Airway epithelial cell (primary cell): ENCODE results near the gene PLA2G12A. TPM values are rescaled to one million over a fixed set of nuclear protein-coding genes. Genes with fewer than 3 reads are reported as not detected.

Source experiments
- total RNA-seq: library from RNA; depleted of rRNA; stranded (reverse); fragments of >200 nt; gene quantifications from 2 replicates; pipeline ENCODE4 v1.2.3, GENCODE V29; 2015

The PLA2G12A gene
- total RNA-seq = 34.5 and 41.5 TPM in 2 replicates

DNA sequence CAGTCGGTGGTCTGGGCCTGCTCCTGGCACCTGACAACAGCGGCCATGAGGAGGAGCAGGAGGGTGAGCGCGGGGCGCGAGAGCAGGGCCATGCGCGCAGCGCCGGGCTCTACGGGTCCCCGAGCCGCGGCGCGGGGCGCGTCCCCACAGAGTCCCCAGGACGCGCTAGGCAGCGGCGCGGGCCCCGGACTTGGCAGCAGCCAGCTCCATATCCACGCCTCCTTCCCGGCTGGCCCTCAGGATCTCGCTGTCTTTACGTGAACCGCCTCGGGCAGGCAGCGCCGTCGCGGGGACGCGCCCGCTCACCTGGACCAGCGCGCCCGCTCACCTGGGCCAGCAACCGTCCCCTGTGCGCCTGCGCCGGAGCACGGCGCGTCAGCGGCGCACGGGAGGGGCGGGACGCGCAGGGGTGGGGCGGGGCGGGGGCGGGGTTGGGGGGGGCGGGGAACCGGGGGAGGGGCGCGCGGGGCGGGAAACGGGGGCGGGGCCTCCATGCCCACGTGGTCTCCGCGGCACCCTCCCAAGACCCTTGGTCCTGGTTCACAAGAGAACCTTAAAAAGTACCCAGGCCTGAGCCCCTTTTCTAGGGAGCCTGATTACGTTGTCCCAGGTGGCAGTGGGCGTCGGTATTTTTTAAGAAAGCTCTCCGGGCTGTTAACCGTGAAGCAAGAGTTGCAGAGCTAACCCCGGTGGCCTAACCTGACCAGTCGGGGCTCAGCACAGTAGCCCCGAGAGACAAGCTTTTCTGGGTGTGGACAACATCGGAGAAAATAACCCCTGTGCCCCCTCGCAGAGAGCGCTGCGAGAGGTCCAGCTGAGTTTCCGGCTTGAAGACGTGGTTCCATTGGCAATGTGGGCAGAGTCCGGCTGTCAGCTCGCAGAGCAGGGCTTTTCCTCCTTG is at the start of gene PLA2G12A:
Gene PLA2G12A, minus strand, starts transcription at position 353 of the 901 bp plus-strand sequence. Its CDS starts 261 bp downstream, at position 92.

DNA sequence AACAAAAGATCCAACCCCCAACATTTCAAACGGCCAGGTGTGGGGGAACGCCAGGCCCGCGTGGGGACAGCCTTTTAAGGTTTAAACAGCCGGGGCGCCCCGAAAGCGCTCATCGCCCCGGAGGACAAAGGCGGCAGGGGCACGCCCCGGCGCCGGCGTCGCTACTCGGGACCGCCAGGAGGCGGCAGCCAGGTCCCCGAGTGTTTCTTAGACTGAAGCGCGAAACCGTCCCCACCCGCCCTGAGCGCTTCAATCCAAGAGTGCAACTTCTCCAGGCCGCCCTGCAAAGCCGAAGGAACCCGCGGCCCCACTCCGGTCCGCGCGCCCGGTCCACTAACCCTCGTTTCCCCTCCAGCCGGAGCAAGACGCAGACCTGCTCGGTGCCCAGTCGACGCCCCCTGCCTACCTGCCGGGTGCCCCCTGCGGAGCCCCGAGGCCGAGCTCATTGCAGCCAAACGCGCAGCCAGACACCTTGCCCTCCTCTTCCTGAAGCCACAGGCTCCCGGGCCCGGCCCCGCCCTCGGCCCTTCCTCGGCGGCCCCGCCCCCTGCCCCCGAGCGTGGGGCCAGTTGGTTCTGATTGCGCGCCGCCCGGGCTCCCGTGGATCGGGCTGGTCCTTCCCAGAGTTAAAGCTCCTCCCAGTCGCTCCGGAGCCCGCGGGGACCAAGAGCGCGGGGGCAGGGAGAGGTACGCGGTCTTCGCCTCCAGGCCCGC is 26.8 kb downstream of the PLA2G12A start, which contains the start of gene CASP6:
Gene CASP6, minus strand, starts transcription at position 496 of the 714 bp plus-strand sequence. Its CDS starts 50 bp downstream, at position 446.

Other genes with a start within 250 kb of the PLA2G12A start
- gene MCUB, start 169.8 kb downstream of the PLA2G12A start, total RNA-seq = 23.5 and 58.4 TPM in 2 replicates
- 33.1 and 37.3 TPM in 2 replicates for gene CASP6, start 26.6 kb downstream of the PLA2G12A start, total RNA-seq
- gene CFI, start 71.9 kb upstream of the PLA2G12A start, total RNA-seq = 0.21 TPM in 1 of 2 replicates, not detected in the other
- gene GAR1, start 85.7 kb upstream of the PLA2G12A start, total RNA-seq = 11.2 and 12.5 TPM in 2 replicates
- not detected in 2 replicates for gene RRH, start 97.9 kb upstream of the PLA2G12A start, total RNA-seq
- gene LRIT3, start 118.0 kb upstream of the PLA2G12A start, total RNA-seq = 0.07 TPM in 1 of 2 replicates, not detected in the other
- gene EGF, start 182.8 kb upstream of the PLA2G12A start, total RNA-seq = 0.14 and 0.28 TPM in 2 replicates